GM12878 (cell line): ENCODE results near the gene SGSH. TPM values are rescaled to one million over a fixed set of nuclear protein-coding genes. Genes with fewer than 3 reads are reported as not detected.

Experiments
- CEBPB ChIP-seq, 2 experiments: fragments of 150-350 bp in 1 of 2; IDR thresholded peaks; 2 replicates each; pipeline ENCODE4 v1.6.1; 2012 to 2014; ENCODE audit warnings: low read depth in 2 of 2, low read length in 2 of 2, borderline replicate concordance in 1 of 2, inconsistent platforms in 1 of 2
- CHD1 ChIP-seq: IDR thresholded peaks from 2 replicates; pipeline ENCODE4 v1.6.1; 2012; ENCODE audit warnings: low read depth, low read length, improper control_type of control experiment
- CHD2 ChIP-seq: IDR thresholded peaks from 2 replicates; pipeline ENCODE4 v1.6.1; 2011; ENCODE audit warnings: low read depth, low read length, improper control_type of control experiment, borderline replicate concordance
- EED ChIP-seq: sonication (generic); IDR thresholded peaks from 2 replicates; pipeline ENCODE4 v1.6.1; 2016; ENCODE audit warnings: antibody characterized with exemption, low read depth
- JUNB ChIP-seq: IDR thresholded peaks from 2 replicates; pipeline ENCODE4 v1.6.1; 2016; ENCODE audit warnings: antibody characterized with exemption, mild to moderate bottlenecking
- NFYA ChIP-seq: IDR thresholded peaks from 2 replicates; pipeline ENCODE4 v1.6.1; 2011; ENCODE audit warnings: low read depth, mild to moderate bottlenecking, low read length, improper control_type of control experiment, borderline replicate concordance
- NR2C1 ChIP-seq: fragments of 450-650 bp; IDR thresholded peaks from 2 replicates; pipeline ENCODE4 v1.6.1; 2017; ENCODE audit warnings: antibody characterized with exemption, mild to moderate bottlenecking, moderate library complexity
- POLR2A ChIP-seq: IDR thresholded peaks from 2 replicates; pipeline ENCODE4 v1.6.1; 2011; ENCODE audit warnings: low read depth, mild to moderate bottlenecking, low read length
- RAD51 ChIP-seq: fragments of 450-650 bp; IDR thresholded peaks from 2 replicates; pipeline ENCODE4 v1.6.1; 2016; ENCODE audit warnings: moderate library complexity, mild to moderate bottlenecking, inconsistent platforms
- RB1 ChIP-seq: fragments of 450-650 bp; formaldehyde crosslinking; IDR thresholded peaks from 2 replicates; pipeline ENCODE4 v1.6.1; 2017; ENCODE audit warnings: mild to moderate bottlenecking, borderline replicate concordance
- SMARCA5 ChIP-seq: fragments of 450-650 bp; IDR thresholded peaks from 2 replicates; pipeline ENCODE4 v1.6.1; 2017; ENCODE audit warnings: mild to moderate bottlenecking
- TARDBP ChIP-seq: IDR thresholded peaks from 2 replicates; pipeline ENCODE4 v1.6.1; 2016; ENCODE audit warnings: borderline replicate concordance
- ZNF384 ChIP-seq: IDR thresholded peaks from 2 replicates; pipeline ENCODE4 v1.6.1; 2012; ENCODE audit warnings: low read depth, mild to moderate bottlenecking, low read length, improper control_type of control experiment, borderline replicate concordance
- ZZZ3 ChIP-seq: IDR thresholded peaks from 2 replicates; pipeline ENCODE4 v1.6.1; 2011; ENCODE audit warnings: low read depth; ENCODE audit not compliant: control insufficient read depth, insufficient read length
- polyA plus RNA-seq, 11 experiments: library from polyadenylated mRNA; depleted of rRNA in 4 of 11; unstranded in 6 of 11; stranded (reverse) in 5 of 11; fragments of >200 nt; fragmentation: Nextera tagmentation in 4 of 11; fragmentation: Illumina TruSeq in 1 of 11; extraction: Ambion mirVana in 4 of 11; extraction: Trizol in 1 of 11; gene quantifications; 1 replicate in 1 of 11; 2 replicates in 10 of 11; pipeline versions ENCODE4 v1.2.1 to v1.2.3, GENCODE V29; 2011 to 2016; ENCODE audit warnings: inconsistent platforms in 2 of 11, missing spikeins in 2 of 11, low read depth in 1 of 11
- total RNA-seq, 4 experiments: library from RNA; depleted of rRNA in 3 of 4; stranded (reverse); fragments of >200 nt in 3 of 4; fragmentation: Illumina TruSeq in 1 of 4; extraction: Trizol in 1 of 4; gene quantifications; 2 replicates each; pipeline versions ENCODE4 v1.2.1 to v1.2.3, GENCODE V29; 2013 to 2021
- TF ChIP-seq, protein P1 (sequence below): fragments of 450-650 bp; IDR thresholded peaks from 2 replicates; pipeline ENCODE4 v1.6.1; 2017; ENCODE audit warnings: borderline replicate concordance
- TF ChIP-seq, protein P2 (sequence below): fragments of 450-650 bp; IDR thresholded peaks from 2 replicates; pipeline ENCODE4 v1.6.1; 2018; ENCODE audit warnings: mild to moderate bottlenecking, low read depth, moderate library complexity; ENCODE audit not compliant: partially characterized antibody
- TF ChIP-seq, protein P3 (sequence below): fragments of 150-350 bp; IDR thresholded peaks from 2 replicates; pipeline ENCODE4 v1.6.1; 2014; ENCODE audit warnings: mild to moderate bottlenecking, low read depth, low read length
- TF ChIP-seq, protein P4 (sequence below): fragments of 450-650 bp; IDR thresholded peaks from 2 replicates; pipeline ENCODE4 v1.6.1; 2016; ENCODE audit warnings: mild to moderate bottlenecking
- TF ChIP-seq, protein P5 (sequence below): fragments of 450-650 bp; IDR thresholded peaks from 2 replicates; pipeline ENCODE4 v1.6.1; 2017; ENCODE audit warnings: mild to moderate bottlenecking, moderate library complexity

The SGSH gene
- total and polyA plus RNA-seq, 10 of the 15 experiments (the other 5 are each of a cell fraction or from before 2014, with no cell fraction given), result 0.13 to 17.2 (median 6.0) TPM

DNA sequence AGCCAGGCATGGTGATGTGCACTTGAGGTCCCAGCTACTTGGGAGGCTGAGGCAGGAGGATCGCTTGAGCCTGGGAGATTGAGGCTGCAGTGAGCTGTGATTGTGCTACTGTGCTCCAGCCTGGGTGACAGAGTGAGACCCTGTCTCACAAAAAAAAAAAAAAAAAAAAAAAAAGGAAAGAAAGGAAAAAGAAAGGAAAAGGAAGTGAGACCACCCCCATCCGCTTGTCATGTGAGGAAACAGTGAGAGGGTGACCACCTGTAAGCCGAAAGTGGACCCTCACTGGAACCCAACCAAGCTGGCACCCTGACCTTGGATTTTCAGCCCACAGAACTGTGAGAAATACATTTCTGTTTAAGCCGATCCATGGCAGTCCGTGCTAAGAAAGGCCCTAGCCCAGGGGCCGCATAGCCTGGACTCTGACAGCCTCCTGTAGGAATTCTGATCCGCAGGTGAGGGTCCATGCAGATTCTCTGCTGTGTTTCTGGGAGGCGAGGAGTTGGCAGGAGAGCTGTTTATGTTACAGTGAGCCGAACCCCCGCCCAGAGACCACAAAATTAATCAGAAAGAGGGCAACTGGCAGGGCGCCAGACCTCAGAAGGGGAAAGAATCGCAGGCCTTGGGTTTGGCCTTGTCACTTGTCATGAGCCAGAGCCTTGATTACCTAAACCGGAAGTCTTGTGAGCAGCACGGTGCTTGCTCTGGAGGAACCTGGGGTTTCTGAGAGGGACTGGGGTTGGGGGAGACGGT, 945 bp downstream of the SGSH start (continued):
- TF ChIP-seq TARDBP (no peak), SMARCA5 (no peak), EED (no peak; the same call in 1 of the 2 replicates), POLR2A (no peak), RB1 (no peak), CHD1 (no peak), ZNF384 (no peak), CHD2 (0 out of 2 replicates have a peak, but pooled peaks have one; percentile 18), JUNB (0 out of 2 replicates have a peak, but pooled peaks have one; percentile 18), NFYA (no peak), CEBPB (IDR thresholded peaks at IDR 0.05; ENCODE audit: borderline replicate concordance in 1 of 2, low read depth in 2 of 2, low read length in 2 of 2) (no peak), NR2C1 (no peak), RAD51 (peak; percentile 10; the same call in 1 of the 2 replicates), ZZZ3 (no peak)
- TF ChIP-seq, protein P1, sequence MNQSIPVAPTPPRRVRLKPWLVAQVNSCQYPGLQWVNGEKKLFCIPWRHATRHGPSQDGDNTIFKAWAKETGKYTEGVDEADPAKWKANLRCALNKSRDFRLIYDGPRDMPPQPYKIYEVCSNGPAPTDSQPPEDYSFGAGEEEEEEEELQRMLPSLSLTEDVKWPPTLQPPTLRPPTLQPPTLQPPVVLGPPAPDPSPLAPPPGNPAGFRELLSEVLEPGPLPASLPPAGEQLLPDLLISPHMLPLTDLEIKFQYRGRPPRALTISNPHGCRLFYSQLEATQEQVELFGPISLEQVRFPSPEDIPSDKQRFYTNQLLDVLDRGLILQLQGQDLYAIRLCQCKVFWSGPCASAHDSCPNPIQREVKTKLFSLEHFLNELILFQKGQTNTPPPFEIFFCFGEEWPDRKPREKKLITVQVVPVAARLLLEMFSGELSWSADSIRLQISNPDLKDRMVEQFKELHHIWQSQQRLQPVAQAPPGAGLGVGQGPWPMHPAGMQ, result no peak
- TF ChIP-seq, protein P2, sequence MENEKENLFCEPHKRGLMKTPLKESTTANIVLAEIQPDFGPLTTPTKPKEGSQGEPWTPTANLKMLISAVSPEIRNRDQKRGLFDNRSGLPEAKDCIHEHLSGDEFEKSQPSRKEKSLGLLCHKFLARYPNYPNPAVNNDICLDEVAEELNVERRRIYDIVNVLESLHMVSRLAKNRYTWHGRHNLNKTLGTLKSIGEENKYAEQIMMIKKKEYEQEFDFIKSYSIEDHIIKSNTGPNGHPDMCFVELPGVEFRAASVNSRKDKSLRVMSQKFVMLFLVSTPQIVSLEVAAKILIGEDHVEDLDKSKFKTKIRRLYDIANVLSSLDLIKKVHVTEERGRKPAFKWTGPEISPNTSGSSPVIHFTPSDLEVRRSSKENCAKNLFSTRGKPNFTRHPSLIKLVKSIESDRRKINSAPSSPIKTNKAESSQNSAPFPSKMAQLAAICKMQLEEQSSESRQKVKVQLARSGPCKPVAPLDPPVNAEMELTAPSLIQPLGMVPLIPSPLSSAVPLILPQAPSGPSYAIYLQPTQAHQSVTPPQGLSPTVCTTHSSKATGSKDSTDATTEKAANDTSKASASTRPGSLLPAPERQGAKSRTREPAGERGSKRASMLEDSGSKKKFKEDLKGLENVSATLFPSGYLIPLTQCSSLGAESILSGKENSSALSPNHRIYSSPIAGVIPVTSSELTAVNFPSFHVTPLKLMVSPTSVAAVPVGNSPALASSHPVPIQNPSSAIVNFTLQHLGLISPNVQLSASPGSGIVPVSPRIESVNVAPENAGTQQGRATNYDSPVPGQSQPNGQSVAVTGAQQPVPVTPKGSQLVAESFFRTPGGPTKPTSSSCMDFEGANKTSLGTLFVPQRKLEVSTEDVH, result no peak
- TF ChIP-seq, protein P3, sequence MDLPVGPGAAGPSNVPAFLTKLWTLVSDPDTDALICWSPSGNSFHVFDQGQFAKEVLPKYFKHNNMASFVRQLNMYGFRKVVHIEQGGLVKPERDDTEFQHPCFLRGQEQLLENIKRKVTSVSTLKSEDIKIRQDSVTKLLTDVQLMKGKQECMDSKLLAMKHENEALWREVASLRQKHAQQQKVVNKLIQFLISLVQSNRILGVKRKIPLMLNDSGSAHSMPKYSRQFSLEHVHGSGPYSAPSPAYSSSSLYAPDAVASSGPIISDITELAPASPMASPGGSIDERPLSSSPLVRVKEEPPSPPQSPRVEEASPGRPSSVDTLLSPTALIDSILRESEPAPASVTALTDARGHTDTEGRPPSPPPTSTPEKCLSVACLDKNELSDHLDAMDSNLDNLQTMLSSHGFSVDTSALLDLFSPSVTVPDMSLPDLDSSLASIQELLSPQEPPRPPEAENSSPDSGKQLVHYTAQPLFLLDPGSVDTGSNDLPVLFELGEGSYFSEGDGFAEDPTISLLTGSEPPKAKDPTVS, result no peak
- TF ChIP-seq, protein P4, sequence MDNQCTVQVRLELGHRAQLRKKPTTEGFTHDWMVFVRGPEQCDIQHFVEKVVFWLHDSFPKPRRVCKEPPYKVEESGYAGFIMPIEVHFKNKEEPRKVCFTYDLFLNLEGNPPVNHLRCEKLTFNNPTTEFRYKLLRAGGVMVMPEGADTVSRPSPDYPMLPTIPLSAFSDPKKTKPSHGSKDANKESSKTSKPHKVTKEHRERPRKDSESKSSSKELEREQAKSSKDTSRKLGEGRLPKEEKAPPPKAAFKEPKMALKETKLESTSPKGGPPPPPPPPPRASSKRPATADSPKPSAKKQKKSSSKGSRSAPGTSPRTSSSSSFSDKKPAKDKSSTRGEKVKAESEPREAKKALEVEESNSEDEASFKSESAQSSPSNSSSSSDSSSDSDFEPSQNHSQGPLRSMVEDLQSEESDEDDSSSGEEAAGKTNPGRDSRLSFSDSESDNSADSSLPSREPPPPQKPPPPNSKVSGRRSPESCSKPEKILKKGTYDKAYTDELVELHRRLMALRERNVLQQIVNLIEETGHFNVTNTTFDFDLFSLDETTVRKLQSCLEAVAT, result 0 out of 2 replicates have a peak, but pooled peaks have one; percentile 53
- TF ChIP-seq, protein P5, sequence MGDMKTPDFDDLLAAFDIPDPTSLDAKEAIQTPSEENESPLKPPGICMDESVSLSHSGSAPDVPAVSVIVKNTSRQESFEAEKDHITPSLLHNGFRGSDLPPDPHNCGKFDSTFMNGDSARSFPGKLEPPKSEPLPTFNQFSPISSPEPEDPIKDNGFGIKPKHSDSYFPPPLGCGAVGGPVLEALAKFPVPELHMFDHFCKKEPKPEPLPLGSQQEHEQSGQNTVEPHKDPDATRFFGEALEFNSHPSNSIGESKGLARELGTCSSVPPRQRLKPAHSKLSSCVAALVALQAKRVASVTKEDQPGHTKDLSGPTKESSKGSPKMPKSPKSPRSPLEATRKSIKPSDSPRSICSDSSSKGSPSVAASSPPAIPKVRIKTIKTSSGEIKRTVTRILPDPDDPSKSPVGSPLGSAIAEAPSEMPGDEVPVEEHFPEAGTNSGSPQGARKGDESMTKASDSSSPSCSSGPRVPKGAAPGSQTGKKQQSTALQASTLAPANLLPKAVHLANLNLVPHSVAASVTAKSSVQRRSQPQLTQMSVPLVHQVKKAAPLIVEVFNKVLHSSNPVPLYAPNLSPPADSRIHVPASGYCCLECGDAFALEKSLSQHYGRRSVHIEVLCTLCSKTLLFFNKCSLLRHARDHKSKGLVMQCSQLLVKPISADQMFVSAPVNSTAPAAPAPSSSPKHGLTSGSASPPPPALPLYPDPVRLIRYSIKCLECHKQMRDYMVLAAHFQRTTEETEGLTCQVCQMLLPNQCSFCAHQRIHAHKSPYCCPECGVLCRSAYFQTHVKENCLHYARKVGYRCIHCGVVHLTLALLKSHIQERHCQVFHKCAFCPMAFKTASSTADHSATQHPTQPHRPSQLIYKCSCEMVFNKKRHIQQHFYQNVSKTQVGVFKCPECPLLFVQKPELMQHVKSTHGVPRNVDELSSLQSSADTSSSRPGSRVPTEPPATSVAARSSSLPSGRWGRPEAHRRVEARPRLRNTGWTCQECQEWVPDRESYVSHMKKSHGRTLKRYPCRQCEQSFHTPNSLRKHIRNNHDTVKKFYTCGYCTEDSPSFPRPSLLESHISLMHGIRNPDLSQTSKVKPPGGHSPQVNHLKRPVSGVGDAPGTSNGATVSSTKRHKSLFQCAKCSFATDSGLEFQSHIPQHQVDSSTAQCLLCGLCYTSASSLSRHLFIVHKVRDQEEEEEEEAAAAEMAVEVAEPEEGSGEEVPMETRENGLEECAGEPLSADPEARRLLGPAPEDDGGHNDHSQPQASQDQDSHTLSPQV, result no peak
